ENCODE data around the gene SOX5.

- TF ChIP-seq SP1 (IDR thresholded peaks at IDR 0.05) (no peak), SUZ12 (IDR thresholded peaks at IDR 0.05) (no peak)
These were observed 133.0 kb downstream of the SOX5 start for GRCh38 chr12:23816394-23816851.
